ENCODE measurements around the gene SEMA4D. TPM values are rescaled to one million over a fixed set of nuclear protein-coding genes. Genes with fewer than 3 reads are reported as not detected.

SEMA4D gene
- total and polyA plus RNA-seq, 2 of the 13 experiments (the other 11 are each of a cell fraction or from before 2014, with no cell fraction given), result 0.13 to 0.16 TPM

GRCh38 chr9:89318123-89319014 lies 179.5 kb downstream of the SEMA4D start, which contains the start of gene SECISBP2 (continued):
- TF ChIP-seq ZSCAN25 (CRISPR knock-in tag; IDR thresholded peaks at IDR 0.05), result peak; percentile 58; the same call in 1 of the 2 replicates
- peak; percentile 45 for TF ChIP-seq BHLHE40 (IDR thresholded peaks at IDR 0.05; ENCODE audit: low read length)
- TF ChIP-seq KLF9 (CRISPR knock-in tag; IDR thresholded peaks at IDR 0.05; ENCODE audit: low read depth), result no peak
- peak; percentile 96 for TF ChIP-seq FOXO4 (CRISPR knock-in tag; conservative IDR thresholded peaks at IDR 0.05)
- 0 out of 2 replicates have a peak, but pooled peaks have one; percentile 26 for TF ChIP-seq KLF15 (CRISPR knock-in tag; IDR thresholded peaks at IDR 0.05; ENCODE audit: borderline replicate concordance)
- peak; percentile 50; the same call in 1 of the 2 replicates for TF ChIP-seq ZNF343 (CRISPR knock-in tag; IDR thresholded peaks at IDR 0.05)
- peak; percentile 43; the same call in 1 of the 2 replicates for TF ChIP-seq RXRB (CRISPR knock-in tag; IDR thresholded peaks at IDR 0.05; ENCODE audit: borderline replicate concordance)
- peak; percentile 86; the same call in 1 of the 2 replicates for TF ChIP-seq MTA1 (CRISPR knock-in tag; IDR thresholded peaks at IDR 0.05; ENCODE audit: borderline replicate concordance)
- peak; percentile 93 for TF ChIP-seq ZBTB21 (CRISPR knock-in tag; IDR thresholded peaks at IDR 0.05)
- 0 out of 2 replicates have a peak, but pooled peaks have one; percentile 32 for TF ChIP-seq ZBTB37 (CRISPR knock-in tag; IDR thresholded peaks at IDR 0.05)
- TF ChIP-seq ZNF329 (CRISPR knock-in tag; IDR thresholded peaks at IDR 0.05; ENCODE audit: low read depth), result peak; percentile 70; the same call in 1 of the 2 replicates
- TF ChIP-seq HMG20B (CRISPR knock-in tag; conservative IDR thresholded peaks at IDR 0.05), result no peak
- peak; percentile 86; the same call in 1 of the 2 replicates for TF ChIP-seq ZFP41 (CRISPR knock-in tag; IDR thresholded peaks at IDR 0.05; ENCODE audit: borderline replicate concordance)
- peak; percentile 94 for TF ChIP-seq ZNF607 (CRISPR knock-in tag; IDR thresholded peaks at IDR 0.05; ENCODE audit: borderline replicate concordance)
- TF ChIP-seq, protein P1, sequence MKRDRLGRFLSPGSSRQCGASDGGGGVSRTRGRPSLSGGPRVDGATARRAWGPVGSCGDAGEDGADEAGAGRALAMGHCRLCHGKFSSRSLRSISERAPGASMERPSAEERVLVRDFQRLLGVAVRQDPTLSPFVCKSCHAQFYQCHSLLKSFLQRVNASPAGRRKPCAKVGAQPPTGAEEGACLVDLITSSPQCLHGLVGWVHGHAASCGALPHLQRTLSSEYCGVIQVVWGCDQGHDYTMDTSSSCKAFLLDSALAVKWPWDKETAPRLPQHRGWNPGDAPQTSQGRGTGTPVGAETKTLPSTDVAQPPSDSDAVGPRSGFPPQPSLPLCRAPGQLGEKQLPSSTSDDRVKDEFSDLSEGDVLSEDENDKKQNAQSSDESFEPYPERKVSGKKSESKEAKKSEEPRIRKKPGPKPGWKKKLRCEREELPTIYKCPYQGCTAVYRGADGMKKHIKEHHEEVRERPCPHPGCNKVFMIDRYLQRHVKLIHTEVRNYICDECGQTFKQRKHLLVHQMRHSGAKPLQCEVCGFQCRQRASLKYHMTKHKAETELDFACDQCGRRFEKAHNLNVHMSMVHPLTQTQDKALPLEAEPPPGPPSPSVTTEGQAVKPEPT (CRISPR knock-in tag; IDR thresholded peaks at IDR 0.05; ENCODE audit: low read depth), result no peak
- peak; percentile 89; the same call in 1 of the 2 replicates for TF ChIP-seq ZNF678 (CRISPR knock-in tag; IDR thresholded peaks at IDR 0.05)
- peak; percentile 82 for TF ChIP-seq TAF1 (CRISPR knock-in tag; IDR thresholded peaks at IDR 0.05)
- TF ChIP-seq GATAD2A (CRISPR knock-in tag; IDR thresholded peaks at IDR 0.05), result peak; percentile 61
- TF ChIP-seq, protein P2, sequence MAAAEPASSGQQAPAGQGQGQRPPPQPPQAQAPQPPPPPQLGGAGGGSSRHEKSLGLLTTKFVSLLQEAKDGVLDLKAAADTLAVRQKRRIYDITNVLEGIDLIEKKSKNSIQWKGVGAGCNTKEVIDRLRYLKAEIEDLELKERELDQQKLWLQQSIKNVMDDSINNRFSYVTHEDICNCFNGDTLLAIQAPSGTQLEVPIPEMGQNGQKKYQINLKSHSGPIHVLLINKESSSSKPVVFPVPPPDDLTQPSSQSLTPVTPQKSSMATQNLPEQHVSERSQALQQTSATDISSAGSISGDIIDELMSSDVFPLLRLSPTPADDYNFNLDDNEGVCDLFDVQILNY (CRISPR knock-in tag; conservative IDR thresholded peaks at IDR 0.05), result peak; percentile 85
- TF ChIP-seq, protein P3, sequence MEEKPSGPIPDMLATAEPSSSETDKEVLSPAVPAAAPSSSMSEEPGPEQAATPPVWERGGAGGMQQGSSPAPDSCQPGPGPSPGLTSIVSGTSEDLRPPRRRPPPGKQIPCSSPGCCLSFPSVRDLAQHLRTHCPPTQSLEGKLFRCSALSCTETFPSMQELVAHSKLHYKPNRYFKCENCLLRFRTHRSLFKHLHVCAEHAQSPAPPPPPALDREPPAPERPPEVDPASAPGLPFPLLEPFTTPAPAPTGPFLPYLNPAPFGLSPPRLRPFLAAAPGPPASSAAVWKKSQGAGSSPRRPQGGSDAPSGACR (CRISPR knock-in tag; IDR thresholded peaks at IDR 0.05), result peak; percentile 57; the same call in 1 of the 2 replicates
- no peak for TF ChIP-seq KDM6A (CRISPR knock-in tag; IDR thresholded peaks at IDR 0.05; ENCODE audit: low read depth)
- 0 out of 2 replicates have a peak, but pooled peaks have one; percentile 38 for TF ChIP-seq CENPT (CRISPR knock-in tag; IDR thresholded peaks at IDR 0.05; ENCODE audit: low read depth)
- no peak for TF ChIP-seq ZNF44 (CRISPR knock-in tag; IDR thresholded peaks at IDR 0.05)
